Measurements from ENCODE around the gene SERPINH1.
A peak's percentile ranks its signal among the peaks of the same experiment; 100 is the strongest.

SERPINH1 gene

GRCh38 chr11:75562048-75562835 lies at the start of gene SERPINH1:
Gene SERPINH1, plus strand, starts transcription at chr11:75562253. Its CDS starts 4,097 bp downstream, at chr11:75566350.
- TF ChIP-seq, protein P1, sequence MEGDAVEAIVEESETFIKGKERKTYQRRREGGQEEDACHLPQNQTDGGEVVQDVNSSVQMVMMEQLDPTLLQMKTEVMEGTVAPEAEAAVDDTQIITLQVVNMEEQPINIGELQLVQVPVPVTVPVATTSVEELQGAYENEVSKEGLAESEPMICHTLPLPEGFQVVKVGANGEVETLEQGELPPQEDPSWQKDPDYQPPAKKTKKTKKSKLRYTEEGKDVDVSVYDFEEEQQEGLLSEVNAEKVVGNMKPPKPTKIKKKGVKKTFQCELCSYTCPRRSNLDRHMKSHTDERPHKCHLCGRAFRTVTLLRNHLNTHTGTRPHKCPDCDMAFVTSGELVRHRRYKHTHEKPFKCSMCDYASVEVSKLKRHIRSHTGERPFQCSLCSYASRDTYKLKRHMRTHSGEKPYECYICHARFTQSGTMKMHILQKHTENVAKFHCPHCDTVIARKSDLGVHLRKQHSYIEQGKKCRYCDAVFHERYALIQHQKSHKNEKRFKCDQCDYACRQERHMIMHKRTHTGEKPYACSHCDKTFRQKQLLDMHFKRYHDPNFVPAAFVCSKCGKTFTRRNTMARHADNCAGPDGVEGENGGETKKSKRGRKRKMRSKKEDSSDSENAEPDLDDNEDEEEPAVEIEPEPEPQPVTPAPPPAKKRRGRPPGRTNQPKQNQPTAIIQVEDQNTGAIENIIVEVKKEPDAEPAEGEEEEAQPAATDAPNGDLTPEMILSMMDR (IDR thresholded peaks at IDR 0.05; ENCODE audit: control insufficient read depth, extremely low read depth, insufficient read depth): no peak

GRCh38 chr11:75513250-75513649 lies 48.8 kb upstream of the SERPINH1 start:
- H3K4me3 ChIP-seq (ENCODE audit: low read depth, low read length): no peak overlapping the region
- TF ChIP-seq, protein P1 (IDR thresholded peaks at IDR 0.05; ENCODE audit: control insufficient read depth, extremely low read depth, insufficient read depth): no peak
- DNase-seq (ENCODE audit: low read depth): peak; percentile 88

More at GRCh38 chr11:75562048-75562835, at the start of gene SERPINH1:
- peak within 1 kb of the TSS; percentile 5; the same call in 1 of the 2 replicates for H3K4me3 ChIP-seq (ENCODE audit: low read depth, low read length)
- DNase-seq (ENCODE audit: low read depth): no peak

GRCh38 chr11:75514596-75514995 lies 47.5 kb upstream of the SERPINH1 start:
- no peak overlapping the region for H3K4me3 ChIP-seq (ENCODE audit: low read depth, low read length)
- no peak for DNase-seq (ENCODE audit: low read depth)
- TF ChIP-seq, protein P1 (IDR thresholded peaks at IDR 0.05; ENCODE audit: control insufficient read depth, extremely low read depth, insufficient read depth): no peak

DNA sequence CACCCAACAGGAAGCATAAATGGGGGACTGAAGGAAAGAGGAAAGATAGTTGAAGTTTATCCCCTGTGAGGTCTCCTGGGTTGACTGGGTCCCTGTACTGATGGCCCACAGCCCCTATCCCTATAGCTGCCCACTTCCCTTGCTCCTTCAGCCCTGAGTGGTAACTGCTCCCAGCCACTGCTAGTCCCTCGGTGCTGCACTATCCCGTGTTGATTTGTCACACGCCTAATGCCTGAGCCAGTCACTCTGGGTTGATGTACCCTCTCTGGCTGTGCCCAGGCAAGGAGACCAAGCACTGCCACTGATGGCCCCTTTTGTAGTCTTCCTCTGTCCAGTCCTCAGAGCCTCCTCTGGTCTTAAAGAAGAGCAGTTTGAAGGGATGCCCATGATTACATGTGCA lies 45.9 kb upstream of the SERPINH1 start:
- no peak overlapping the region for H3K4me3 ChIP-seq (ENCODE audit: low read depth, low read length)
- DNase-seq (ENCODE audit: low read depth): no peak
- TF ChIP-seq, protein P1 (IDR thresholded peaks at IDR 0.05; ENCODE audit: control insufficient read depth, extremely low read depth, insufficient read depth): no peak

DNA sequence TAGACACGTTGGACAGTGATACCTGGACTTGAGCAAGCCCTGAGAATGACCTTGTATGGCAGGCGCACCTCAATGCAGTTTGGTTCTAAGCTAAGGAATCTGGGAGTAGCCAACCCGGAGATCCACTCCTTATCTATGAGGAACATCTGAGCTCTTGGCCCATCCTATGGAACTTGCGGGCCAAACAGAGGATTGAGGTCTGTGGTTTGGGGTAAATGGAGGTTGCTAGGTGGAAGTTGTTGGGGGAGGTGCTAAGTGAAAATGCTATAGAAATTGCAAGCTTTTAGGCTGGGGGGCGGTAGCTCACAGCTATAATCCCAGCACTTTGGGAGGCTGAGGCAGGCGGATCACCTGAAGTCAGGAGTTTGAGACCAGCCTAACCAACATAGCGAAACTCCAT lies 45.2 kb upstream of the SERPINH1 start:
- TF ChIP-seq, protein P1 (IDR thresholded peaks at IDR 0.05; ENCODE audit: control insufficient read depth, extremely low read depth, insufficient read depth): no peak
- H3K4me3 ChIP-seq (ENCODE audit: low read depth, low read length): no peak overlapping the region
- no peak for DNase-seq (ENCODE audit: low read depth)

DNA sequence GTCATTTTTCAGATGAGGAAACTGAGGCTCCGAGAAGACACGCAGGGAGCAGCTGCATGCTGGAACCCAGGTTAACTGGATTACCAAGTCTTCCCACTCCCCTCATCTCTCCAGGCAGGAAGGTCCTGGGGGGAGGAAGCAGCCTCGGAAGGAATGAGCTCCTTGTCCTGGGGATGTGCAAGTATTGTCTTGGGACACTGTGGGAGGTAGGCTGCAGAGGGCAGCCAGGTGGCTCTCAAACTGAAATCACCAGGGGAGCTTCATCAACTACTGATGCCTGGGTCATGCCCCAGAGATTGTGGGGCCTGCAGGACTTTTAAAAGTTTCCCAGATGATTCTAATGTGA lies 43.9 kb upstream of the SERPINH1 start:
- no peak overlapping the region for H3K4me3 ChIP-seq (ENCODE audit: low read depth, low read length)
- no peak for DNase-seq (ENCODE audit: low read depth)
- TF ChIP-seq, protein P1 (IDR thresholded peaks at IDR 0.05; ENCODE audit: control insufficient read depth, extremely low read depth, insufficient read depth): no peak
